Fibroblast of pulmonary artery (primary cell): ENCODE data around the gene LUC7L.
"Not testable (repeated sequence)": the region's sequence is repeated elsewhere in the genome, so short reads cannot be mapped to it uniquely, and the experiment has no call there.

ENCODE experiments used
- DNase-seq: peaks from one replicate; pipeline ENCODE4 v3.0.0-alpha.2; 2010; ENCODE audit warnings: low read depth
- H3K4me3 ChIP-seq: replicated peaks from 2 replicates; pipeline ENCODE4 v1.5.1; 2011; ENCODE audit warnings: low read depth, mild to moderate bottlenecking, control low read depth, low read length, moderate library complexity
- TF ChIP-seq, protein P1 (sequence below): IDR thresholded peaks from 2 replicates; pipeline ENCODE4 v1.5.1; 2011; ENCODE audit warnings: mild to moderate bottlenecking, control low read depth, low read length, inconsistent platforms; ENCODE audit errors: missing control alignments

LUC7L gene

GRCh38 chr16:167122-167690 lies 62.0 kb downstream of the LUC7L start:
- TF ChIP-seq, protein P1, sequence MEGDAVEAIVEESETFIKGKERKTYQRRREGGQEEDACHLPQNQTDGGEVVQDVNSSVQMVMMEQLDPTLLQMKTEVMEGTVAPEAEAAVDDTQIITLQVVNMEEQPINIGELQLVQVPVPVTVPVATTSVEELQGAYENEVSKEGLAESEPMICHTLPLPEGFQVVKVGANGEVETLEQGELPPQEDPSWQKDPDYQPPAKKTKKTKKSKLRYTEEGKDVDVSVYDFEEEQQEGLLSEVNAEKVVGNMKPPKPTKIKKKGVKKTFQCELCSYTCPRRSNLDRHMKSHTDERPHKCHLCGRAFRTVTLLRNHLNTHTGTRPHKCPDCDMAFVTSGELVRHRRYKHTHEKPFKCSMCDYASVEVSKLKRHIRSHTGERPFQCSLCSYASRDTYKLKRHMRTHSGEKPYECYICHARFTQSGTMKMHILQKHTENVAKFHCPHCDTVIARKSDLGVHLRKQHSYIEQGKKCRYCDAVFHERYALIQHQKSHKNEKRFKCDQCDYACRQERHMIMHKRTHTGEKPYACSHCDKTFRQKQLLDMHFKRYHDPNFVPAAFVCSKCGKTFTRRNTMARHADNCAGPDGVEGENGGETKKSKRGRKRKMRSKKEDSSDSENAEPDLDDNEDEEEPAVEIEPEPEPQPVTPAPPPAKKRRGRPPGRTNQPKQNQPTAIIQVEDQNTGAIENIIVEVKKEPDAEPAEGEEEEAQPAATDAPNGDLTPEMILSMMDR: no peak
- DNase-seq: no peak
- no peak overlapping the region for H3K4me3 ChIP-seq

DNA sequence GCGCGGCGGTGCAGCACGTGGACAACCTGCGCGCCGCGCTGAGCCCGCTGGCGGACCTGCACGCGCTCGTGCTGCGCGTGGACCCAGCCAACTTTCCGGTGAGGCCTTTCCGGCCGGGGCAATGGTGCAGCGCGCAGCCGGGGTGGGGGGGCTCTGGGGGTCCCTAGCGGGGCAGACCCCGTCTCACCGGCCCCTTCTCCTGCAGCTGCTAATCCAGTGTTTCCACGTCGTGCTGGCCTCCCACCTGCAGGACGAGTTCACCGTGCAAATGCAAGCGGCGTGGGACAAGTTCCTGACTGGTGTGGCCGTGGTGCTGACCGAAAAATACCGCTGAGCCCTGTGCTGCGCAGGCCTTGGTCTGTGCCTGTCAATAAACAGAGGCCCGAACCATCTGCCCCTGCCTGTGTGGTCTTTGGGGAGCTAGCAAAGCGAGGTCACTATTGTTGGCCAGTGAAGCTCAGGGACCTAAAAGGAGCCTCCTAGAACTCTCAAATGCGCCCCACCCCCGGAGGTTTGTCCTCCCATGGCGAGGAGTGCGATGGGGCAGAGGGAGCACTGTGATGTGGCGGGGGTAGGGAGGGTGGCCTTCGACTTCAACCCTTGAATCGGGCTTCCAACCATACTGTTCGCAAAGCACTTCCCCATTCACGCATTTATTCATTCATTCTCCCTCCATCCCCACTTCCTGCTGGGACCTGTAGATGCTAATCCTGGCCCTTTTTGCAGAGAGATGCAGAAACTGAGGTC lies 62.7 kb downstream of the LUC7L start:
- H3K4me3 ChIP-seq: no peak overlapping the region
- TF ChIP-seq, protein P1: no peak
- no peak for DNase-seq

GRCh38 chr16:165539-166374 lies 63.5 kb downstream of the LUC7L start, which contains the start of gene HBM:
Gene HBM, plus strand, starts transcription at chr16:165978. Its CDS starts 20 bp downstream, at chr16:165998.
- no peak within 1 kb of the TSS for H3K4me3 ChIP-seq
- no peak for DNase-seq
- TF ChIP-seq, protein P1: no peak

DNA sequence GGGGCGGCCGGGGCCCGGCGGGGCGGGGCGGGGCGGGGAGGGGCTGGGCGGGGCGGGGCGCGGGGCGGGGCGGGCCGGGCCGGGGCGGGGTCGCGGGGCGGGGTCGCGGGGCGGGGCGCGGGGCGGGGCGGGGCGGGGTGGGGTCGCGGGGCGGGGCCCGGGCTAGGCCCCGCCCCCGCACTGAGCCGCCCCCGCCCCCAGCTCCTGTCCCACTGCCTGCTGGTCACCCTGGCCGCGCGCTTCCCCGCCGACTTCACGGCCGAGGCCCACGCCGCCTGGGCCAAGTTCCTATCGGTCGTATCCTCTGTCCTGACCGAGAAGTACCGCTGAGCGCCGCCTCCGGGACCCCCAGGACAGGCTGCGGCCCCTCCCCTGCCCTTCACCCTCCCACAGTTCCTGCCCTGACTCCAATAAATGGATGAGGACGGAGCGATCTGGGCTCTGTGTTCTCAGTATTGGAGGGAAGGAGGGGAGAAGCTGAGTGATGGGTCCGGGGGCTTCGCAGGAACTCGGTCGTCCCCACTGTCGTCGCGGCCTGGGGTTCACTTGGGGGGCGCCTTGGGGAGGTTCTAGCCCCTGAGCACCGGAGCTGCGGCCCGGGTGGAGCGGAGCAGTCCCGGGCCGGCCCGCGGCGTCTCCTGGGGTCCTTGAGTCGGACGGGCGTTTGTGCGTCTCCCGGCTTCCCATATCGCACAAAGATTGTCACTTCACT lies 64.3 kb downstream of the LUC7L start:
- TF ChIP-seq, protein P1: no peak
- no peak overlapping the region for H3K4me3 ChIP-seq
- DNase-seq: no peak

- not testable (repeated sequence) for DNase-seq, H3K4me3 ChIP-seq
These were observed 65.0 kb downstream of the LUC7L start for GRCh38 chr16:164134-164823.

- DNase-seq, H3K4me3 ChIP-seq: not testable (repeated sequence)
These were observed 65.6 kb downstream of the LUC7L start for GRCh38 chr16:163696-164095.

DNA sequence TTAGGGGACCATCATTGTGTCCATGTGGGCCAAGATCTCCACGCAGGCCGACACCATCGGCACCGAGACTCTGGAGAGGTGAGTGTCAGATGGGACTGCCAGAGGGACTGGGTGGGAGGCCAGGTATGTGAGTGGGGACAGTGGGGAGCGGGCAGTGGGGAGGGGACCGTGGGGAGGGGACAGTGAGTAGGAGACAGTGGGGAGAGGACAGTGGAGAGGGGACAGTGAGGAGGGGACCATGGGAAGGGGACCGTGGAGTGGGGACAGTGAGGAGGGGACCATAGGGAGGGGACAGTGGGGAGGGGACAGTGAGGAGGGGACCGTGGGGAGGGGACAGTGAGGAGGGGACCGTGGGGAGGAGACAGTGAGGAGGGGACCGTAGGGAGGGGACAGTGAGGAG lies 66.1 kb downstream of the LUC7L start:
- not testable (repeated sequence) for DNase-seq, H3K4me3 ChIP-seq
